Neutrophil (primary cell): ENCODE data around the gene NTRK3.

Experiments used
- H3K27ac ChIP-seq: fragments of 200-600 bp; sonication (generic); 2 replicates; pipeline ENCODE4 v1.5.1; 2016; ENCODE audit warnings: mild to moderate bottlenecking, moderate library complexity
- H3K27me3 ChIP-seq: fragments of 200-600 bp; sonication (generic); 2 replicates; pipeline ENCODE4 v1.6.0; 2016; ENCODE audit warnings: mild to moderate bottlenecking
- H3K36me3 ChIP-seq: fragments of 200-600 bp; sonication (generic); 2 replicates; pipeline ENCODE4 v1.5.1; 2017
- H3K4me1 ChIP-seq, 2 experiments: fragments of 200-600 bp in 1 of 2; sonication (generic) in 1 of 2; 1 replicate in 1 of 2; 2 replicates in 1 of 2; pipeline versions ENCODE4 v1.5.1 to v1.6.1; 2013 to 2016; ENCODE audit warnings: low read depth in 1 of 2, low read length in 1 of 2, mild to moderate bottlenecking in 1 of 2, moderate library complexity in 1 of 2; ENCODE audit not compliant: control insufficient read depth in 1 of 2, insufficient read depth in 1 of 2
- H3K4me3 ChIP-seq, 2 experiments: fragments of 200-600 bp in 1 of 2; sonication (generic) in 1 of 2; 1 replicate in 1 of 2; 2 replicates in 1 of 2; pipeline ENCODE4 v1.5.1; 2013 to 2016; ENCODE audit warnings: low read depth in 1 of 2, low read length in 1 of 2, mild to moderate bottlenecking in 1 of 2, moderate library complexity in 1 of 2
- H3K9me3 ChIP-seq: fragments of 200-600 bp; sonication (generic); 2 replicates; pipeline ENCODE4 v1.5.1; 2016
- CTCF ChIP-seq: fragments of 200-600 bp; sonication (generic); IDR thresholded peaks from 2 replicates; pipeline ENCODE4 v1.5.1; 2016; ENCODE audit warnings: antibody characterized with exemption

NTRK3 gene

GRCh38 chr15:88124199-88124598, 132.3 kb downstream of the NTRK3 start:
- Histone ChIP-seq H3K4me3 (no peak overlapping the region), H3K27ac (no peak overlapping the region), H3K4me1 (no peaks in the 10 kb centered on the region), H3K36me3 (no peaks in the 10 kb centered on the region), H3K27me3 (no peaks in the 10 kb centered on the region), H3K9me3 (no peaks in the 10 kb centered on the region)
- TF ChIP-seq CTCF: no peak

- TF ChIP-seq CTCF: no peak
- Histone ChIP-seq H3K9me3 (no peaks in the 10 kb centered on the region), H3K27me3 (no peaks in the 10 kb centered on the region), H3K27ac (no peak overlapping the region), H3K4me1 (no peaks in the 10 kb centered on the region), H3K36me3 (no peaks in the 10 kb centered on the region), H3K4me3 (no peak overlapping the region)
These were observed 134.5 kb downstream of the NTRK3 start for GRCh38 chr15:88121968-88122530.

- H3K27ac ChIP-seq: no peak overlapping the region
- no peaks in the 10 kb centered on the region for H3K36me3 ChIP-seq
- H3K27me3 ChIP-seq: no peaks in the 10 kb centered on the region
- no peaks in the 10 kb centered on the region for H3K4me1 ChIP-seq
- TF ChIP-seq CTCF: no peak
- H3K4me3 ChIP-seq: no peak overlapping the region
- no peaks in the 10 kb centered on the region for H3K9me3 ChIP-seq
These were observed 136.5 kb downstream of the NTRK3 start for GRCh38 chr15:88120026-88120425.

- H3K36me3 ChIP-seq: no peaks in the 10 kb centered on the region
- H3K27me3 ChIP-seq: no peaks in the 10 kb centered on the region
- H3K27ac ChIP-seq: no peak overlapping the region
- no peaks in the 10 kb centered on the region for H3K4me1 ChIP-seq
- no peak overlapping the region for H3K4me3 ChIP-seq
- no peaks in the 10 kb centered on the region for H3K9me3 ChIP-seq
- no peak for TF ChIP-seq CTCF
These were observed 137.8 kb downstream of the NTRK3 start for GRCh38 chr15:88118741-88119140.

GRCh38 chr15:88118035-88118434, 138.5 kb downstream of the NTRK3 start:
- H3K27me3 ChIP-seq: no peaks in the 10 kb centered on the region
- no peaks in the 10 kb centered on the region for H3K36me3 ChIP-seq
- TF ChIP-seq CTCF: no peak
- no peaks in the 10 kb centered on the region for H3K4me1 ChIP-seq
- no peak overlapping the region for H3K27ac ChIP-seq
- H3K9me3 ChIP-seq: no peaks in the 10 kb centered on the region
- H3K4me3 ChIP-seq: no peak overlapping the region
